SK-N-SH (cell line): ENCODE results near the gene RCAN1. TPM values are rescaled to one million over a fixed set of nuclear protein-coding genes. Genes with fewer than 3 reads are reported as not detected.

ENCODE experiments used
- CTCF ChIA-PET: fragments of 300-600, 350-600 bp; formaldehyde crosslinking; extraction: SDS; loops from one replicate; lab custom pipeline; 2021; lab: Yijun Ruan, JAX
- POLR2A ChIA-PET: fragments of 350-600 bp; sonication (Branson Sonifier 250); formaldehyde crosslinking; extraction: SDS; loops from one replicate; lab custom pipeline; 2020; ENCODE audit warnings: antibody characterized with exemption, inconsistent platforms; lab: Yijun Ruan, JAX
- DNase-seq: peaks from one replicate; pipeline ENCODE4 v3.0.0; 2012
- H2AFZ ChIP-seq: fragments of 200-600 bp; sonication (generic); 2 replicates; pipeline ENCODE4 v1.8.1; 2016; ENCODE audit warnings: antibody characterized with exemption, mild to moderate bottlenecking, low read depth
- H3F3A ChIP-seq: fragments of 200-600 bp; sonication (generic); replicated peaks from 2 replicates; pipeline ENCODE3; 2016; ENCODE audit warnings: antibody characterized with exemption, mild to moderate bottlenecking; ENCODE audit not compliant: insufficient read depth
- H3K27ac ChIP-seq, 2 experiments: fragments of 200-500 bp in 1 of 2; fragments of 200-600 bp in 1 of 2; sonication (Bioruptor generic) in 1 of 2; sonication (generic), shearing (Covaris generic) in 1 of 2; 2 replicates each; pipeline versions ENCODE4 v1.5.1 to v1.6.1; 2014 to 2016; ENCODE audit warnings: low read depth in 2 of 2, inconsistent platforms in 1 of 2, low read length in 1 of 2, mild to moderate bottlenecking in 1 of 2, mixed read lengths in 1 of 2
- H3K27me3 ChIP-seq: fragments of 200-600 bp; sonication (generic), shearing (Covaris generic); 2 replicates; pipeline ENCODE4 v1.6.1; 2016; ENCODE audit warnings: mixed run types; ENCODE audit not compliant: insufficient read depth
- H3K36me3 ChIP-seq, 2 experiments: fragments of 200-500 bp in 1 of 2; fragments of 200-600 bp in 1 of 2; sonication (Bioruptor generic) in 1 of 2; sonication (generic) in 1 of 2; replicated peaks in 1 of 2; 2 replicates each; pipeline versions ENCODE3 to v1.5.1; 2014 to 2016; ENCODE audit warnings: low read length in 1 of 2, mild to moderate bottlenecking in 1 of 2; ENCODE audit not compliant: insufficient read depth in 2 of 2, control insufficient read depth in 1 of 2
- H3K4me1 ChIP-seq, 2 experiments: fragments of 200-500 bp in 1 of 2; fragments of 200-600 bp in 1 of 2; sonication (Bioruptor generic) in 1 of 2; sonication (generic), shearing (Covaris generic) in 1 of 2; 2 replicates each; pipeline versions ENCODE4 v1.5.1 to v1.6.1; 2014 to 2016; ENCODE audit warnings: low read depth in 1 of 2, low read length in 1 of 2, mixed run types in 1 of 2; ENCODE audit not compliant: insufficient read depth in 2 of 2, control insufficient read depth in 1 of 2
- H3K4me2 ChIP-seq: fragments of 200-600 bp; sonication (generic), shearing (Covaris generic); 2 replicates; pipeline ENCODE4 v1.6.1; 2017; ENCODE audit warnings: mixed run types
- H3K4me3 ChIP-seq, 2 experiments: fragments of 200-500 bp in 1 of 2; fragments of 200-600 bp in 1 of 2; sonication (Bioruptor generic) in 1 of 2; sonication (generic), shearing (Covaris generic) in 1 of 2; 2 replicates each; pipeline versions ENCODE4 v1.5.1 to v1.8.1; 2014 to 2016; ENCODE audit warnings: low read depth in 2 of 2, inconsistent platforms in 1 of 2, low read length in 1 of 2, mild to moderate bottlenecking in 1 of 2, mixed read lengths in 1 of 2, moderate library complexity in 1 of 2
- H3K79me2 ChIP-seq: fragments of 200-600 bp; sonication (generic); 2 replicates; pipeline ENCODE4 v1.8.1; 2017; ENCODE audit warnings: mild to moderate bottlenecking; ENCODE audit not compliant: insufficient read depth
- H3K9ac ChIP-seq: fragments of 200-600 bp; sonication (generic); 2 replicates; pipeline ENCODE4 v1.6.1; 2017; ENCODE audit warnings: mixed run types
- H3K9me2 ChIP-seq: fragments of 200-600 bp; sonication (generic); 2 replicates; pipeline ENCODE4 v1.6.1; 2017; ENCODE audit warnings: mixed run types
- H3K9me3 ChIP-seq: fragments of 200-600 bp; sonication (generic); 2 replicates; pipeline ENCODE4 v1.6.1; 2017; ENCODE audit warnings: mixed run types, mild to moderate bottlenecking, moderate library complexity
- H4K20me1 ChIP-seq: fragments of 200-600 bp; sonication (generic); 2 replicates; pipeline ENCODE4 v1.6.1; 2017; ENCODE audit warnings: mild to moderate bottlenecking, mixed run types; ENCODE audit not compliant: insufficient read depth
- CTCF ChIP-seq: fragments of 200-600 bp; sonication (generic); IDR thresholded peaks from 2 replicates; pipeline ENCODE4 v1.6.1; 2017; ENCODE audit warnings: antibody characterized with exemption, mild to moderate bottlenecking, moderate library complexity
- EZH2phosphoT487 ChIP-seq: fragments of 200-600 bp; sonication (generic); IDR thresholded peaks from 2 replicates; pipeline ENCODE4 v1.6.1; 2017; ENCODE audit warnings: low read depth, mixed run types, mild to moderate bottlenecking, antibody characterized with exemption, moderate library complexity, borderline replicate concordance
- FOSL2 ChIP-seq: IDR thresholded peaks from 2 replicates; pipeline ENCODE4 v1.4.0; 2012; ENCODE audit warnings: low read depth, mild to moderate bottlenecking, moderate library complexity, borderline replicate concordance
- GATA2 ChIP-seq: sonication (generic); formaldehyde crosslinking; IDR thresholded peaks from 2 replicates; pipeline ENCODE4 v1.5.0; 2020; ENCODE audit warnings: mild to moderate bottlenecking, missing genetic modification reagents
- JUND ChIP-seq: IDR thresholded peaks from 2 replicates; pipeline ENCODE4 v1.4.0; 2012
- MXI1 ChIP-seq: IDR thresholded peaks from 2 replicates; pipeline ENCODE4 v1.6.1; 2012; ENCODE audit warnings: mild to moderate bottlenecking, low read depth, low read length, improper control_type of control experiment
- POLR2AphosphoS5 ChIP-seq: IDR thresholded peaks from 2 replicates; pipeline ENCODE4 v1.6.1; 2012; ENCODE audit warnings: low read depth, low read length
- RAD21 ChIP-seq: IDR thresholded peaks from 2 replicates; pipeline ENCODE4 v1.6.1; 2012; ENCODE audit warnings: mild to moderate bottlenecking, low read length
- REST ChIP-seq: IDR thresholded peaks from 2 replicates; pipeline ENCODE4 v1.6.1; 2012; ENCODE audit warnings: mild to moderate bottlenecking, low read depth, low read length, moderate library complexity
- RFX5 ChIP-seq: IDR thresholded peaks from 2 replicates; pipeline ENCODE4 v1.6.1; 2012; ENCODE audit warnings: mild to moderate bottlenecking, improper control_type of control experiment, low read length
- TAF1 ChIP-seq: IDR thresholded peaks from 2 replicates; pipeline ENCODE4 v1.6.1; 2012; ENCODE audit warnings: low read depth, mild to moderate bottlenecking, low read length, moderate library complexity, borderline replicate concordance
- USF2 ChIP-seq: fragments of 150-350 bp; IDR thresholded peaks from 2 replicates; pipeline ENCODE4 v1.6.1; 2017; ENCODE audit warnings: antibody characterized with exemption, low read length, low read depth, borderline replicate concordance
- WGBS: methylation state at CpG from one replicate; pipeline ENCODE4 v1.1.6; 2017; ENCODE audit warnings: low lambda C conversion rate; 5-methylcytosine and 5-hydroxymethylcytosine counted together
- polyA plus RNA-seq, 3 experiments: library from polyadenylated mRNA; depleted of rRNA; stranded (reverse); fragments of >200 nt; gene quantifications; 2 replicates each; pipeline ENCODE4 v1.2.3, GENCODE V29; 2012
- TF ChIP-seq, protein P1 (sequence below): IDR thresholded peaks from 2 replicates; pipeline ENCODE4 v1.4.0; 2012; ENCODE audit warnings: low read depth, borderline replicate concordance
- TF ChIP-seq, protein P2 (sequence below): IDR thresholded peaks from 2 replicates; pipeline ENCODE4; 2012

The RCAN1 gene
- polyA plus RNA-seq, 1 of the 3 experiments (the other 2 are of a cell fraction): 16.7 TPM

- WGBS: 91% methylated on average over 6 of the region's 8 CpGs
- no peak for DNase-seq
These were observed 19.5 kb downstream of the RCAN1 start for GRCh38 chr21:34595457-34595856.

DNA sequence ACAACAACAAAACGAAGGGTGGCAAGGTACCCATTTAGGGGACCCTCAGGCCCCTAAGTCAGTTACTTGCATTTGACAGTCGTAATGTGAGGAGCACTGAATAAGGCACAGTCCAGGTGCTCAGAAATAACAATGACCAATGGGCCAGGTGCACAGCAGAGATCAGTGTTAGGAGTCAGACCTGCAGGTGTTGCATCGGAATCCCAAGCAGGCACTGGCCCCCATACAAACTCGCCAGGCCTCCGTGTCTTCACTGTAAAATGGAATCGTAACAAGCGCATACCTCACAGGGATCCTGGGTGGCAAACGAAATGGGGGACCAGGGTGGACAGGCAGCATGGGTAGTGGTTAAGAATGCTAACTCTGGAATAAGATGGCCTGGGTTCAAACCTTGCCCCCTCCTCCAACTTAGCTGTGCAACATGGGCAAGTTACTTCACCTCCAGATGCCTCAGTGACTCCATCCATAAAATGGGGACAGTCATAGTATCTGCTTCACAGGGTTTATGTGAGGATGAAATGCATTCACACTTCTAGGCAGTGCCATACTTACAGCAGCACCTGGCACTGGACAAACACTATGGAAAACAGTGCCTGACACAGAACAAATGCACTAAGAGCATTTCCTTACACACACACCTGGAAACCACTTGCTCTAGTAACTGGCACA is 20.2 kb downstream of the RCAN1 start:
- no peak overlapping the region for H3K27ac ChIP-seq
- H3K27me3 ChIP-seq: no peaks in the 10 kb centered on the region
- DNase-seq: no peak
- no peaks in the 10 kb centered on the region for H3F3A ChIP-seq
- H2AFZ ChIP-seq: no peak overlapping the region
- ChIA-PET CTCF (interaction anchor here (0.8 kb wide), 1 partner anchor 10 kb away, joined by 3 read pairs; no protein-coding TSS in a partner anchor), POLR2A (no interaction called here)
- no peak overlapping the region for H3K4me2 ChIP-seq
- WGBS: 93% methylated on average over 8 of the region's 8 CpGs
- peaks cover 2 to 3% of the 10 kb centered on the region in 2 experiments; a peak in 1 of 4 replicates for H3K4me1 ChIP-seq
- no peaks in the 10 kb centered on the region for H4K20me1 ChIP-seq
- H3K36me3 ChIP-seq: no peaks in the 10 kb centered on the region
- H3K9me3 ChIP-seq: no peaks in the 10 kb centered on the region
- no peak overlapping the region for H3K9ac ChIP-seq
- no peaks in the 10 kb centered on the region for H3K9me2 ChIP-seq
- no peak overlapping the region for H3K4me3 ChIP-seq
- no peaks in the 10 kb centered on the region for H3K79me2 ChIP-seq
- TF ChIP-seq FOSL2: no peak
- TF ChIP-seq RAD21: no peak
- TF ChIP-seq REST: no peak
- no peak for TF ChIP-seq POLR2AphosphoS5
- TF ChIP-seq CTCF: no peak
- no peak for TF ChIP-seq EZH2phosphoT487

More at GRCh38 chr21:34595457-34595856, 19.5 kb downstream of the RCAN1 start:
- H3K9me3 ChIP-seq: no peaks in the 10 kb centered on the region
- no peak overlapping the region for H3K4me3 ChIP-seq
- H3K4me1 ChIP-seq: peaks cover 3 to 5% of the 10 kb centered on the region in 2 experiments; a peak in 2 of 4 replicates
- no peaks in the 10 kb centered on the region for H3K27me3 ChIP-seq
- H3K9ac ChIP-seq: no peak overlapping the region
- TF ChIP-seq TAF1 (no peak), RFX5 (no peak), USF2 (no peak), RAD21 (no peak), MXI1 (no peak), JUND (no peak), GATA2 (no peak)
- TF ChIP-seq, protein P1, sequence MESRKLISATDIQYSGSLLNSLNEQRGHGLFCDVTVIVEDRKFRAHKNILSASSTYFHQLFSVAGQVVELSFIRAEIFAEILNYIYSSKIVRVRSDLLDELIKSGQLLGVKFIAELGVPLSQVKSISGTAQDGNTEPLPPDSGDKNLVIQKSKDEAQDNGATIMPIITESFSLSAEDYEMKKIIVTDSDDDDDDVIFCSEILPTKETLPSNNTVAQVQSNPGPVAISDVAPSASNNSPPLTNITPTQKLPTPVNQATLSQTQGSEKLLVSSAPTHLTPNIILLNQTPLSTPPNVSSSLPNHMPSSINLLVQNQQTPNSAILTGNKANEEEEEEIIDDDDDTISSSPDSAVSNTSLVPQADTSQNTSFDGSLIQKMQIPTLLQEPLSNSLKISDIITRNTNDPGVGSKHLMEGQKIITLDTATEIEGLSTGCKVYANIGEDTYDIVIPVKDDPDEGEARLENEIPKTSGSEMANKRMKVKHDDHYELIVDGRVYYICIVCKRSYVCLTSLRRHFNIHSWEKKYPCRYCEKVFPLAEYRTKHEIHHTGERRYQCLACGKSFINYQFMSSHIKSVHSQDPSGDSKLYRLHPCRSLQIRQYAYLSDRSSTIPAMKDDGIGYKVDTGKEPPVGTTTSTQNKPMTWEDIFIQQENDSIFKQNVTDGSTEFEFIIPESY: no peak
- TF ChIP-seq, protein P2, sequence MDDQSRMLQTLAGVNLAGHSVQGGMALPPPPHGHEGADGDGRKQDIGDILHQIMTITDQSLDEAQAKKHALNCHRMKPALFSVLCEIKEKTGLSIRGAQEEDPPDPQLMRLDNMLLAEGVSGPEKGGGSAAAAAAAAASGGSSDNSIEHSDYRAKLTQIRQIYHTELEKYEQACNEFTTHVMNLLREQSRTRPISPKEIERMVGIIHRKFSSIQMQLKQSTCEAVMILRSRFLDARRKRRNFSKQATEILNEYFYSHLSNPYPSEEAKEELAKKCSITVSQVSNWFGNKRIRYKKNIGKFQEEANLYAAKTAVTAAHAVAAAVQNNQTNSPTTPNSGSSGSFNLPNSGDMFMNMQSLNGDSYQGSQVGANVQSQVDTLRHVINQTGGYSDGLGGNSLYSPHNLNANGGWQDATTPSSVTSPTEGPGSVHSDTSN: no peak
- H3K79me2 ChIP-seq: no peaks in the 10 kb centered on the region
- ChIA-PET CTCF (no interaction called here), POLR2A (no interaction called here)
- no peaks in the 10 kb centered on the region for H3K36me3 ChIP-seq
- H3F3A ChIP-seq: no peaks in the 10 kb centered on the region
- H3K27ac ChIP-seq: no peak overlapping the region
- H3K4me2 ChIP-seq: no peak overlapping the region
- H3K9me2 ChIP-seq: no peaks in the 10 kb centered on the region
- no peak overlapping the region for H2AFZ ChIP-seq
- H4K20me1 ChIP-seq: no peaks in the 10 kb centered on the region
